Measurements from ENCODE around the gene PDZD2. TPM values are rescaled to one million over a fixed set of nuclear protein-coding genes. Genes with fewer than 3 reads are reported as not detected.

Gene PDZD2
- total RNA-seq, 1 donor from 2014 or later: 23.3 TPM

DNA sequence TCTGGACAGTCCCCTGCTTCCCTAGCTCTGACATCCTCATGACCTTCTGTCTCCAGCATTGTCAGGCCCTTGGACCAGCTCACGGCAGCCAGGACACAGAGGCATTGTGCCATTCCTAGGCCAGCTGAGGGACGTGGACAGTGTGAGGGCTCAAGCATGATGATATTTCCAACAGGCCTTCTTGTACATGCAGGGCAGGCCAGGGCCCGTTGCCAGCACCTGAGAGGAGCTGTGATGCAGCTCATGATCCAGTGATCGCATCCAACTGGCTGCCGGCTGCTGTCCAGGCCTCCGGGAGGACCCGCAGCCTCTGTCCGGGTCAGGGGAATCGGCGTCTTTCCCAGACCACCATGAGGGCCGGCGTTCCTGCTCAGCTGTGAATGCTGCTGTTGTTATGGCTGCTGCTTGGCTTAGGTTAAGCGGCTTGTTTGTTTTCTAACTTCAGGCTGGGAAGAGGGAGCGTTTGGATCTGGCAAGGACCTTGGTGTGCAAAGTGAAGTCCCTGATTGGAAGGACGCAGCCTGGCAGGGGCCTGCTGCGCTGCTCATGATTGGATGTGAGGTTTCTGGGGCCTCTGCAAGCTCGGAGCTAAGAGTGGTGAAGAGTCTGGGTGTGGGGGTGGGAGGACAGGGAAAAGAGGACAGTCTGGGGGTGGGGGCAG, 53.8 kb downstream of the PDZD2 start:
- Mint-ChIP-seq H3K36me3 (ENCODE audit: unreplicated experiment) (no peaks in the 10 kb centered on the region), H3K4me1 (ENCODE audit: low read depth, unreplicated experiment) (peaks cover 5% of the 10 kb centered on the region), H3K27ac (ENCODE audit: unreplicated experiment) (no peak overlapping the region), H3K9me3 (ENCODE audit: unreplicated experiment) (peaks cover 4% of the 10 kb centered on the region), H3K27me3 (ENCODE audit: unreplicated experiment) (peaks cover 5% of the 10 kb centered on the region), H3K4me3 (ENCODE audit: unreplicated experiment) (no peak overlapping the region)
- no peak for DNase-seq
- TF ChIP-seq, protein P1, sequence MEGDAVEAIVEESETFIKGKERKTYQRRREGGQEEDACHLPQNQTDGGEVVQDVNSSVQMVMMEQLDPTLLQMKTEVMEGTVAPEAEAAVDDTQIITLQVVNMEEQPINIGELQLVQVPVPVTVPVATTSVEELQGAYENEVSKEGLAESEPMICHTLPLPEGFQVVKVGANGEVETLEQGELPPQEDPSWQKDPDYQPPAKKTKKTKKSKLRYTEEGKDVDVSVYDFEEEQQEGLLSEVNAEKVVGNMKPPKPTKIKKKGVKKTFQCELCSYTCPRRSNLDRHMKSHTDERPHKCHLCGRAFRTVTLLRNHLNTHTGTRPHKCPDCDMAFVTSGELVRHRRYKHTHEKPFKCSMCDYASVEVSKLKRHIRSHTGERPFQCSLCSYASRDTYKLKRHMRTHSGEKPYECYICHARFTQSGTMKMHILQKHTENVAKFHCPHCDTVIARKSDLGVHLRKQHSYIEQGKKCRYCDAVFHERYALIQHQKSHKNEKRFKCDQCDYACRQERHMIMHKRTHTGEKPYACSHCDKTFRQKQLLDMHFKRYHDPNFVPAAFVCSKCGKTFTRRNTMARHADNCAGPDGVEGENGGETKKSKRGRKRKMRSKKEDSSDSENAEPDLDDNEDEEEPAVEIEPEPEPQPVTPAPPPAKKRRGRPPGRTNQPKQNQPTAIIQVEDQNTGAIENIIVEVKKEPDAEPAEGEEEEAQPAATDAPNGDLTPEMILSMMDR (IDR thresholded peaks at IDR 0.05; ENCODE audit: partially characterized antibody, unreplicated experiment): no peak

DNA sequence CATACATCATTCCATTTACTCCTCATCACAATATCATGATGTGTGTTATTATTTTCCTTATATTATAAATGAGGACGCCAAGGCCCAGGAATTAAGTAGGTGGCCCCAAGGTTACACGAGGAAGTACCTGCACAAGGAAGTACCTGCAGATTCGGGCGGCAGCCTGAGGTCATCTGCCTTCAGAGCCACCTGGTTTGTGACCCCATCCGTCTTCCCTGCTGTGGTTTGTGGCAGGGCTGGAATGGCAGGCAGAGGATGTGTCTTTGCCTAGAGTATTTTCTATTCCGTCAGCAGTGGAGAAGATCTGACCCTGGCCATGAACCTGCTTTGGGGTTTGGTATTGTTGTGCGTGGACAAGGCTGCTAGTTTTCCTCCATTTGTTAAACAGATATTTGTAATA, 59.7 kb downstream of the PDZD2 start:
- TF ChIP-seq, protein P1 (IDR thresholded peaks at IDR 0.05; ENCODE audit: partially characterized antibody, unreplicated experiment): no peak
- peaks cover 17% of the 10 kb centered on the region for H3K4me1 Mint-ChIP-seq (ENCODE audit: low read depth, unreplicated experiment)
- no peak overlapping the region for H3K4me3 Mint-ChIP-seq (ENCODE audit: unreplicated experiment)
- DNase-seq: no peak
- H3K36me3 Mint-ChIP-seq (ENCODE audit: unreplicated experiment): no peaks in the 10 kb centered on the region
- H3K9me3 Mint-ChIP-seq (ENCODE audit: unreplicated experiment): peaks cover 3% of the 10 kb centered on the region
- no peak overlapping the region for H3K27ac Mint-ChIP-seq (ENCODE audit: unreplicated experiment)
- peaks cover 1% of the 10 kb centered on the region for H3K27me3 Mint-ChIP-seq (ENCODE audit: unreplicated experiment)

DNA sequence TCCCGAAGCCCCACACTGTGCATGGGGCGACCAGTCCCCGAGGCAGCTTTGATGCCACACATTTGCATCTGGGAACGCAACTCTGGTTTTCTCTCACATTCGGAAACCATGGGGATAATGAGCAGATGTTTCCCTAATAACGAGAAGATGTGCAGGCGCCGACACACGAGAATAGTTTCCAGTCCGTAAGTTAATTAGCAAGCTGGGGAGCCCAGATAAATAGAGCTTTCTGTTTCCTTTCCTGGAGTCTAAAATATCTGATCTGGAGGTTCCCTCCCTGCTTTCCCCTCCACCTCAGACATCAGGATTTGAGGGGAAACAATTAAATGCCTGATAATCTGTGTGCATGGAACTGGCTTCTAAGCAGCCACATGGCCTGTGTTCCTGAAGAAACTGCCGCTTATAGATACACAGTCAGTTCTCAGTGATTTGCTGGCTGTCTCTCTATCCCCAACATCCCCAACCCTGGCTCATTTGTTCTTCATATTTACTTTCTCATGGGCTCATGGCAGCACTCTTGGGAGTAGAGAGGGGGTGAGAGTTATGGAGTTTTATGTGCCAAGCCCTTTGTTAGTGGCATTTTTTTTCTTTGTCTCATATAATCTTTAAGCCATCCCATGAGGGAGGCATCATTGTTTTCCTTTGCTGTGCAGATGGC, 62.8 kb downstream of the PDZD2 start:
- no peaks in the 10 kb centered on the region for H3K27me3 Mint-ChIP-seq (ENCODE audit: unreplicated experiment)
- no peaks in the 10 kb centered on the region for H3K36me3 Mint-ChIP-seq (ENCODE audit: unreplicated experiment)
- H3K9me3 Mint-ChIP-seq (ENCODE audit: unreplicated experiment): peaks cover 3% of the 10 kb centered on the region
- TF ChIP-seq, protein P1 (IDR thresholded peaks at IDR 0.05; ENCODE audit: partially characterized antibody, unreplicated experiment): no peak
- DNase-seq: no peak
- peak overlapping the region; percentile 71 for H3K27ac Mint-ChIP-seq (ENCODE audit: unreplicated experiment)
- no peak overlapping the region for H3K4me3 Mint-ChIP-seq (ENCODE audit: unreplicated experiment)
- H3K4me1 Mint-ChIP-seq (ENCODE audit: low read depth, unreplicated experiment): peaks cover 17% of the 10 kb centered on the region

DNA sequence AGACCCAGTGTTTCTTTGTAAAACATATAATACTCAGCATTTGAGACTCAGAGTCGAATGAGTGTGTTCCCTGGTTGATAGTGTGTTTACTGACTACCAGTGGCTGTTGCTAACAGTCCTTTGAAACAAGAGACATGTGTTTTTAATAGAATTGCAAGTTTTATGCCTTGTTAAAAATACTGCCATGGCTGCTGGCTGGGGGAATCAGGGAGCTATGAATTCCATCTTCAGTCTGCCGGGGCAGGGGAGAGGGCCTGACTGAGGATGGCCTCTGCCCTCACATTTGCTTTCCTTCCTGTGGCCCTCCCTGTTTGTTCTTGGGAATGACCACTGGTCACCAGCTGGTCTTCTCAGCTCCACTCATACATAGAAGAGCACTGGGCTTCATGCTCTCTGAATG, 63.8 kb downstream of the PDZD2 start:
- peaks cover 3% of the 10 kb centered on the region for H3K9me3 Mint-ChIP-seq (ENCODE audit: unreplicated experiment)
- H3K27me3 Mint-ChIP-seq (ENCODE audit: unreplicated experiment): no peaks in the 10 kb centered on the region
- peaks cover 17% of the 10 kb centered on the region for H3K4me1 Mint-ChIP-seq (ENCODE audit: low read depth, unreplicated experiment)
- H3K27ac Mint-ChIP-seq (ENCODE audit: unreplicated experiment): no peak overlapping the region
- TF ChIP-seq, protein P1 (IDR thresholded peaks at IDR 0.05; ENCODE audit: partially characterized antibody, unreplicated experiment): no peak
- DNase-seq: no peak
- H3K36me3 Mint-ChIP-seq (ENCODE audit: unreplicated experiment): no peaks in the 10 kb centered on the region
- no peak overlapping the region for H3K4me3 Mint-ChIP-seq (ENCODE audit: unreplicated experiment)

DNA sequence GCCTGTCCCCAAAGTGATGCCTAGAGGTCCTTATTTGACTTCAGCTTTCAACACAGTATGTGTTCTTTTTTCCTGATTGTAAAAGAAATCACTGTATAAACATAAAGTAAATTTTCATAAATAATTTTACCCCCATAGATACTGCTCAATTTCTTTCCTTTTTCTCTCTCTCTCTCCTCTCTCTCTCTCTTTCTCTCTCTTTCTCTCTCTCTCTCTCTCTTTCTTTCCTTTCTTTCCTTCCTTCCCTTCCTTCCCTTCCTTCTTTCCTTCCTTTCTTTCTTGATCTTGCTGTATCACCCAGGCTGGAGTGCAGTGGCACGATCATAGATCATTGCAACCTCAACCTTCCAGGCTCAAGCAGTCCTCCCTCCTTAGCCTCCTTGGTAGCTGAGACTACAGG, 64.8 kb downstream of the PDZD2 start:
- peaks cover 17% of the 10 kb centered on the region for H3K4me1 Mint-ChIP-seq (ENCODE audit: low read depth, unreplicated experiment)
- no peak for DNase-seq
- no peaks in the 10 kb centered on the region for H3K27me3 Mint-ChIP-seq (ENCODE audit: unreplicated experiment)
- H3K4me3 Mint-ChIP-seq (ENCODE audit: unreplicated experiment): no peak overlapping the region
- H3K27ac Mint-ChIP-seq (ENCODE audit: unreplicated experiment): no peak overlapping the region
- H3K9me3 Mint-ChIP-seq (ENCODE audit: unreplicated experiment): peaks cover 3% of the 10 kb centered on the region
- no peaks in the 10 kb centered on the region for H3K36me3 Mint-ChIP-seq (ENCODE audit: unreplicated experiment)
- TF ChIP-seq, protein P1 (IDR thresholded peaks at IDR 0.05; ENCODE audit: partially characterized antibody, unreplicated experiment): no peak

All from glutamatergic neuron (in vitro differentiated cells).